HepG2 (cell line): Measurements from ENCODE around the gene GMPPA. TPM values are rescaled to one million over a fixed set of nuclear protein-coding genes. Genes with fewer than 3 reads are reported as not detected.

Experiments
- CBX5 ChIP-seq: sonication (generic); formaldehyde crosslinking; IDR thresholded peaks from 2 replicates; pipeline ENCODE4 v1.4.0; 2020; ENCODE audit warnings: missing genetic modification reagents, borderline replicate concordance
- CREM ChIP-seq, 2 experiments: sonication (generic) in 1 of 2; formaldehyde crosslinking in 1 of 2; IDR thresholded peaks; 2 replicates each; pipeline versions ENCODE4 v1.4.0 to v1.6.1; 2016 to 2020; ENCODE audit warnings: antibody characterized with exemption in 1 of 2, mild to moderate bottlenecking in 1 of 2, missing genetic modification reagents in 1 of 2
- DNMT1 ChIP-seq: sonication (generic); formaldehyde crosslinking; IDR thresholded peaks from 2 replicates; pipeline ENCODE4 v1.5.1; 2020; ENCODE audit warnings: mild to moderate bottlenecking, missing genetic modification reagents
- HINFP ChIP-seq: sonication (generic); formaldehyde crosslinking; IDR thresholded peaks from 2 replicates; pipeline ENCODE4 v1.4.0; 2020; ENCODE audit warnings: low read depth, mild to moderate bottlenecking, missing genetic modification reagents
- HNRNPLL ChIP-seq: fragments of 200-400 bp; formaldehyde crosslinking; IDR thresholded peaks from 2 replicates; pipeline ENCODE4 v1.6.1; 2017; ENCODE audit warnings: mild to moderate bottlenecking, low read depth, low read length; ENCODE audit not compliant: poor library complexity, severe bottlenecking
- JUNB ChIP-seq: sonication (generic); formaldehyde crosslinking; IDR thresholded peaks from 2 replicates; pipeline ENCODE4 v1.8.0; 2022; ENCODE audit warnings: missing genetic modification reagents, mild to moderate bottlenecking, borderline replicate concordance
- KDM2A ChIP-seq: sonication (generic); formaldehyde crosslinking; IDR thresholded peaks from 2 replicates; pipeline ENCODE4 v1.4.0; 2020; ENCODE audit warnings: low read depth, missing genetic modification reagents, borderline replicate concordance
- NRL ChIP-seq: sonication (generic); formaldehyde crosslinking; IDR thresholded peaks from 2 replicates; pipeline ENCODE4 v1.5.0; 2020; ENCODE audit warnings: missing genetic modification reagents, mild to moderate bottlenecking, moderate library complexity, borderline replicate concordance
- PRDM4 ChIP-seq: sonication (generic); formaldehyde crosslinking; IDR thresholded peaks from 2 replicates; pipeline ENCODE4 v1.9.0; 2021; ENCODE audit warnings: missing genetic modification reagents, borderline replicate concordance
- RBM39 ChIP-seq: fragments of 200-400 bp; formaldehyde crosslinking; IDR thresholded peaks from one replicate; pipeline ENCODE4 v1.6.1; 2018; ENCODE audit warnings: antibody characterized with exemption, mild to moderate bottlenecking, low read depth, low read length; ENCODE audit not compliant: poor library complexity, severe bottlenecking
- RCOR2 ChIP-seq: IDR thresholded peaks from 2 replicates; pipeline ENCODE4 v1.6.1; 2016; ENCODE audit warnings: missing biosample characterization, missing genetic modification reagents
- SMAD3 ChIP-seq: sonication (generic); formaldehyde crosslinking; IDR thresholded peaks from 2 replicates; pipeline ENCODE4 v1.4.0; 2020; ENCODE audit warnings: missing genetic modification reagents
- SNAI1 ChIP-seq: sonication (generic); formaldehyde crosslinking; IDR thresholded peaks from 2 replicates; pipeline ENCODE4 v1.5.0; 2020; ENCODE audit warnings: mild to moderate bottlenecking, missing genetic modification reagents, borderline replicate concordance
- TBX2 ChIP-seq: sonication (generic); formaldehyde crosslinking; IDR thresholded peaks from 2 replicates; pipeline ENCODE4 v1.5.0; 2020; ENCODE audit warnings: missing genetic modification reagents, mild to moderate bottlenecking, borderline replicate concordance
- ZBTB34 ChIP-seq: sonication (generic); formaldehyde crosslinking; IDR thresholded peaks from 2 replicates; pipeline ENCODE4 v1.8.0; 2022; ENCODE audit warnings: mild to moderate bottlenecking, missing genetic modification reagents
- ZFP90 ChIP-seq: sonication (generic); formaldehyde crosslinking; IDR thresholded peaks from 2 replicates; pipeline ENCODE4 v1.8.0; 2022; ENCODE audit warnings: missing genetic modification reagents, mild to moderate bottlenecking, inconsistent platforms, borderline replicate concordance
- ZNF101 ChIP-seq: sonication (generic); formaldehyde crosslinking; IDR thresholded peaks from 2 replicates; pipeline ENCODE4 v1.4.0; 2020; ENCODE audit warnings: mild to moderate bottlenecking, low read depth, missing genetic modification reagents, borderline replicate concordance
- ZNF20 ChIP-seq: sonication (generic); formaldehyde crosslinking; IDR thresholded peaks from 2 replicates; pipeline ENCODE4 v1.4.0; 2020; ENCODE audit warnings: mild to moderate bottlenecking, moderate library complexity, missing genetic modification reagents
- ZNF280B ChIP-seq: sonication (generic); formaldehyde crosslinking; IDR thresholded peaks from 2 replicates; pipeline ENCODE4 v1.5.0; 2020; ENCODE audit warnings: missing genetic modification reagents, mild to moderate bottlenecking, borderline replicate concordance
- ZNF296 ChIP-seq: sonication (generic); formaldehyde crosslinking; conservative IDR thresholded peaks from 2 replicates; pipeline ENCODE4 v1.5.0; 2020; ENCODE audit warnings: mild to moderate bottlenecking, missing genetic modification reagents
- ZNF432 ChIP-seq: sonication (generic); formaldehyde crosslinking; IDR thresholded peaks from 2 replicates; pipeline ENCODE4 v1.5.0; 2020; ENCODE audit warnings: missing genetic modification reagents, mild to moderate bottlenecking, borderline replicate concordance
- ZNF510 ChIP-seq: sonication (generic); formaldehyde crosslinking; IDR thresholded peaks from 2 replicates; pipeline ENCODE4 v1.4.0; 2020; ENCODE audit warnings: low read depth, mild to moderate bottlenecking, missing genetic modification reagents
- polyA plus RNA-seq, 8 experiments: library from polyadenylated mRNA; depleted of rRNA in 3 of 8; stranded (reverse) in 7 of 8; unstranded in 1 of 8; fragments of >200 nt; fragmentation: Illumina TruSeq in 4 of 8; extraction: Trizol in 4 of 8; gene quantifications; 2 replicates each; pipeline versions ENCODE4 v1.2.1 to v1.2.3, GENCODE V29; 2011 to 2016; ENCODE audit warnings: low read depth in 4 of 8, missing spikeins in 1 of 8, mixed read lengths in 1 of 8; ENCODE audit not compliant: insufficient read depth in 1 of 8
- total RNA-seq, 5 experiments: library from RNA; depleted of rRNA; stranded (reverse); fragments of >200 nt; fragmentation: Illumina TruSeq; extraction: Trizol; gene quantifications; 2 replicates each; pipeline ENCODE4 v1.2.3, GENCODE V29; 2016; ENCODE audit warnings: low read depth in 1 of 5

The GMPPA gene
- total and polyA plus RNA-seq, 2 of the 13 experiments (the other 11 are each of a cell fraction or from before 2014, with no cell fraction given): 81.1 to 106 TPM

GRCh38 chr2:219512524-219513216 lies 14.0 kb downstream of the GMPPA start (continued):
- no peak for TF ChIP-seq HNRNPLL
- no peak for TF ChIP-seq RCOR2 (CRISPR knock-in tag)
- no peak for TF ChIP-seq ZNF510 (CRISPR knock-in tag)
- TF ChIP-seq ZNF296 (CRISPR knock-in tag): peak; percentile 87; the same call in 1 of the 2 replicates
- TF ChIP-seq RBM39: no peak
- TF ChIP-seq PRDM4 (CRISPR knock-in tag): no peak
- TF ChIP-seq HINFP (CRISPR knock-in tag): no peak
- TF ChIP-seq DNMT1 (CRISPR knock-in tag): no peak
- 0 out of 2 replicates have a peak, but pooled peaks have one; percentile 18 for TF ChIP-seq ZFP90 (CRISPR knock-in tag)
- no peak for TF ChIP-seq JUNB (CRISPR knock-in tag)
- TF ChIP-seq CREM (IDR thresholded peaks at IDR 0.05): no peak
- no peak for TF ChIP-seq CREM (CRISPR knock-in tag; IDR thresholded peaks at IDR 0.05)
- no peak for TF ChIP-seq CBX5 (CRISPR knock-in tag)
- TF ChIP-seq ZNF101 (CRISPR knock-in tag): no peak
- no peak for TF ChIP-seq ZNF432 (CRISPR knock-in tag)
- 0 out of 2 replicates have a peak, but pooled peaks have one; percentile 16 for TF ChIP-seq NRL (CRISPR knock-in tag)
- TF ChIP-seq ZBTB34: no peak
- TF ChIP-seq TBX2 (CRISPR knock-in tag): peak; percentile 91
- no peak for TF ChIP-seq SNAI1 (CRISPR knock-in tag)
- no peak for TF ChIP-seq SMAD3 (CRISPR knock-in tag)
- TF ChIP-seq KDM2A (CRISPR knock-in tag): 0 out of 2 replicates have a peak, but pooled peaks have one; percentile 21
- TF ChIP-seq ZNF280B (CRISPR knock-in tag): no peak
- TF ChIP-seq ZNF20 (CRISPR knock-in tag): no peak
